Activated CD8-positive, alpha-beta T cell treated with anti-CD3 and anti-CD28 coated beads for 36 hours (primary cell): ENCODE measurements around the gene NME3. TPM values are rescaled to one million over a fixed set of nuclear protein-coding genes. Genes with fewer than 3 reads are reported as not detected.
"Not testable (repeated sequence)": the region's sequence is repeated elsewhere in the genome, so short reads cannot be mapped to it uniquely, and the experiment has no call there.

Source experiments
- ATAC-seq: fragments of 200-7000 bp; cut with Tn5 transposase; one replicate; pipeline ENCODE4 v1.10.0; 2021; ENCODE audit warnings: mild to moderate bottlenecking, moderate library complexity
- CTCF ChIA-PET: fragments of 350-600 bp; sonication (Branson Sonifier 250); formaldehyde crosslinking; loops from one replicate; lab custom pipeline; 2021; ENCODE audit warnings: antibody characterized with exemption; lab: Charles Lee
- POLR2A ChIA-PET: fragments of 350-600 bp; sonication (Branson Sonifier 250); formaldehyde crosslinking; loops from one replicate; lab custom pipeline; 2021; ENCODE audit warnings: antibody characterized with exemption; lab: Charles Lee
- DNase-seq: peaks from one replicate; pipeline ENCODE4 v3.0.0-alpha.2; 2020
- H3K27ac Mint-ChIP-seq: one replicate; pipeline ENCODE4 v1.8.0; 2021; ENCODE audit warnings: mild to moderate bottlenecking, mixed read lengths
- H3K27me3 Mint-ChIP-seq: one replicate; pipeline ENCODE4 v1.8.0; 2021; ENCODE audit warnings: mixed read lengths
- H3K36me3 Mint-ChIP-seq: one replicate; pipeline ENCODE4 v1.8.0; 2021; ENCODE audit warnings: low read depth, mixed read lengths
- H3K4me1 Mint-ChIP-seq: one replicate; pipeline ENCODE4 v1.8.0; 2021; ENCODE audit warnings: low read depth, mixed read lengths
- H3K4me3 Mint-ChIP-seq: one replicate; pipeline ENCODE4 v1.8.0; 2021; ENCODE audit warnings: mild to moderate bottlenecking, moderate library complexity, mixed read lengths
- H3K9me3 Mint-ChIP-seq: one replicate; pipeline ENCODE4 v1.8.0; 2021; ENCODE audit warnings: mixed read lengths
- intact Hi-C: fragments of 100-400 bp; cut with micrococcal nuclease; formaldehyde crosslinking; loops from one replicate; pipeline ENCODE4 v1.10.0; 2022
- total RNA-seq, 2 experiments: library from RNA; stranded (reverse); gene quantifications; one replicate each; pipeline ENCODE4 v1.2.3, GENCODE V29; 2021
- TF ChIP-seq, protein P1 (sequence below): fragments of 200-600 bp; IDR thresholded peaks from one replicate; pipeline ENCODE4 v1.8.0; 2022; ENCODE audit warnings: antibody characterized with exemption, mild to moderate bottlenecking

NME3 gene
- total RNA-seq, 2 experiments from 2014 or later, result 37.8 to 39.6 TPM

DNA sequence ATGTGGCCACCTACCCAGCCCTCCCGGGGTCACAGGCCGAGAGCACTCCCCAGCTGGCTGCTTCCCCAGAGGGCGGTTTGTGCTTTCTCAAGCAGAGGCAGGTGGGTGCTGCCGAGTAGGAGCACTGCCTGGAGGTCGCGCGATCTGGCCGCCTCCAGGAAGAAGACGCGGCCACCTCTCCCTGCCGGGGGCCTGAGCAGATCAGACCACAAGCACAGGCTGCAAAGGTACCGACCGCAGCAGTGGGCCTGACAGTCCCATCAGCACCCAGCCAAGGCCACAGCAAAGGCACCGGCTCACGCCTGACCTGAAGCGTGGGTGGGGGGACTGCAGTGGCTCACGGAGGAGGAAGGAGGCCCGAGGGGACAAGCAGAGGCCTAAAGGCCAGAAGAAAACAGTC lies 37.3 kb upstream of the NME3 start:
- DNase-seq (no peak), ATAC-seq (no peak)
- Mint-ChIP-seq H3K9me3 (no peaks in the 10 kb centered on the region), H3K4me3 (no peak overlapping the region), H3K4me1 (peaks cover 13% of the 10 kb centered on the region), H3K27ac (no peak overlapping the region), H3K27me3 (no peaks in the 10 kb centered on the region), H3K36me3 (peaks cover 12% of the 10 kb centered on the region)
- POLR2A ChIA-PET, result no interaction called here
- intact Hi-C loops, result no loop called here
- CTCF ChIA-PET, result interaction anchor here (1.0 kb wide), 1 partner anchor 121 kb away, joined by 3 read pairs; no protein-coding TSS in a partner anchor
- TF ChIP-seq, protein P1, sequence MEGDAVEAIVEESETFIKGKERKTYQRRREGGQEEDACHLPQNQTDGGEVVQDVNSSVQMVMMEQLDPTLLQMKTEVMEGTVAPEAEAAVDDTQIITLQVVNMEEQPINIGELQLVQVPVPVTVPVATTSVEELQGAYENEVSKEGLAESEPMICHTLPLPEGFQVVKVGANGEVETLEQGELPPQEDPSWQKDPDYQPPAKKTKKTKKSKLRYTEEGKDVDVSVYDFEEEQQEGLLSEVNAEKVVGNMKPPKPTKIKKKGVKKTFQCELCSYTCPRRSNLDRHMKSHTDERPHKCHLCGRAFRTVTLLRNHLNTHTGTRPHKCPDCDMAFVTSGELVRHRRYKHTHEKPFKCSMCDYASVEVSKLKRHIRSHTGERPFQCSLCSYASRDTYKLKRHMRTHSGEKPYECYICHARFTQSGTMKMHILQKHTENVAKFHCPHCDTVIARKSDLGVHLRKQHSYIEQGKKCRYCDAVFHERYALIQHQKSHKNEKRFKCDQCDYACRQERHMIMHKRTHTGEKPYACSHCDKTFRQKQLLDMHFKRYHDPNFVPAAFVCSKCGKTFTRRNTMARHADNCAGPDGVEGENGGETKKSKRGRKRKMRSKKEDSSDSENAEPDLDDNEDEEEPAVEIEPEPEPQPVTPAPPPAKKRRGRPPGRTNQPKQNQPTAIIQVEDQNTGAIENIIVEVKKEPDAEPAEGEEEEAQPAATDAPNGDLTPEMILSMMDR, result no peak

DNA sequence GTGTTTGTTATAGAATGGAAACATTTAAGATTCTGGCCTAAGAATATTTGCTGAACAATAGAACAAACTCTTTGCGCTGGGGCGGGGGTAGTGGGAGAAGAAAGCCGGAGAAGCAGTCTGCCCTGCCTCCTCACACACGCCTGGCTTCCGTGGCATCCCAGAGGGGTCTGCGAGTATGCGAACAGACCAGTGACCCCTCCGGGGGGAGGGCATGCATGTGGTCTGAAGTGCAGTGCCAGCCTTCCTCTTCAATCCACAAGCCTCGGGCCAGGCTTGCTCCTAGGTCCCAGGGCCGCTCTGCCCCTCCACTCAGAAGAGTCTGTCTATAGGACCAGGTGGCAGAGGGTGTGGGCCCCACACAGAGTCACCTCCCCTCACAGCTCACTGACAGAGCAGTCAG lies 36.3 kb upstream of the NME3 start:
- POLR2A ChIA-PET, result no interaction called here
- H3K9me3 Mint-ChIP-seq, result no peaks in the 10 kb centered on the region
- DNase-seq (no peak), ATAC-seq (no peak)
- TF ChIP-seq, protein P1, result no peak
- H3K4me3 Mint-ChIP-seq, result no peak overlapping the region
- intact Hi-C loops, result no loop called here
- CTCF ChIA-PET, result no interaction called here
- H3K27me3 Mint-ChIP-seq, result no peaks in the 10 kb centered on the region
- H3K36me3 Mint-ChIP-seq, result peaks cover 7% of the 10 kb centered on the region
- H3K27ac Mint-ChIP-seq, result no peak overlapping the region
- peaks cover 3% of the 10 kb centered on the region for H3K4me1 Mint-ChIP-seq

DNA sequence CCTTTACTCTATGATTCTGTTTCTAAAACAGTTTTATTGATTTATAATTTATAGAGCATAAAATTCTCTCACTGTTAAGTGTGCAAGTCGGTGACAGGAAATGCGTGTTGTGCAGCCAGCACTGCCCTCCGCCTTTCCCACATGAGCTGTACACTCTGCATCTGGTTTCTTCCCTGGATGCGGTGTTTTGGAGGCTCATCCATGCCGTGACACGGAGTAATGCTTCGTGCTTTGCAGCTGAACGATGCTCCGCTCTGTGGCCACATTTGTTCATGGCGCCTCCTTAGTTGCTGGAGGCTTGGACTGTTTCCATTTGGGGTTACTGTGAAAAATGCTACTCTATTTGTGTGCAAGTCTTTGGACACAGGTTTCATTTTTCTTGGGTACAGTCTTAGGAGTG lies 29.4 kb upstream of the NME3 start:
- TF ChIP-seq, protein P1, result no peak
- ChIA-PET CTCF (no interaction called here), POLR2A (no interaction called here)
- H3K36me3 Mint-ChIP-seq, result peaks cover 6% of the 10 kb centered on the region
- no peaks in the 10 kb centered on the region for H3K4me1 Mint-ChIP-seq
- H3K4me3 Mint-ChIP-seq, result no peak overlapping the region
- DNase-seq (no peak), ATAC-seq (no peak)
- H3K27me3 Mint-ChIP-seq, result no peaks in the 10 kb centered on the region
- intact Hi-C loops, result no loop called here
- peaks cover 12% of the 10 kb centered on the region for H3K9me3 Mint-ChIP-seq
- no peak overlapping the region for H3K27ac Mint-ChIP-seq

DNA sequence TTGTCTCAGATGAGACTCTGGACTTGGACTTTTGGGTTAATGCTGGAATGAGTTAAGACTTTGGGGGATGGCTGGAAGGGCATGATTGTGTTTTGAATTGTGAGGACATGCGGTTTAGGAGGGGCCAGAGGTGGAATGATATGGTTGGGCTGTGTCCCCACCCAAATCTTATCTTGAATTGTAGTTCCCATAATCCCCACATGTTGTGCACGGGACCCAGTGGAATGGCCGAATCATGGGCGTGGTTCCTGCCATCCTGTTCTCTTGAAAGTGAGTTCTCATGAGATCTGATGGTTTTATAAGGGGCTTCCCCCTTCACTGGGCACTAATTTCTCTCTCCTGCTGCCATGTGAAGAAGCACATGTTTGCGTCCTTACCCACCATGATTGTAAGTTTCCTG lies 27.9 kb upstream of the NME3 start:
- H3K27ac Mint-ChIP-seq, H3K27me3 Mint-ChIP-seq, DNase-seq, H3K4me1 Mint-ChIP-seq, intact Hi-C loops, CTCF ChIA-PET, POLR2A ChIA-PET, H3K36me3 Mint-ChIP-seq, ATAC-seq, H3K4me3 Mint-ChIP-seq: not testable (repeated sequence)
- H3K9me3 Mint-ChIP-seq, result peaks cover 12% of the 10 kb centered on the region

DNA sequence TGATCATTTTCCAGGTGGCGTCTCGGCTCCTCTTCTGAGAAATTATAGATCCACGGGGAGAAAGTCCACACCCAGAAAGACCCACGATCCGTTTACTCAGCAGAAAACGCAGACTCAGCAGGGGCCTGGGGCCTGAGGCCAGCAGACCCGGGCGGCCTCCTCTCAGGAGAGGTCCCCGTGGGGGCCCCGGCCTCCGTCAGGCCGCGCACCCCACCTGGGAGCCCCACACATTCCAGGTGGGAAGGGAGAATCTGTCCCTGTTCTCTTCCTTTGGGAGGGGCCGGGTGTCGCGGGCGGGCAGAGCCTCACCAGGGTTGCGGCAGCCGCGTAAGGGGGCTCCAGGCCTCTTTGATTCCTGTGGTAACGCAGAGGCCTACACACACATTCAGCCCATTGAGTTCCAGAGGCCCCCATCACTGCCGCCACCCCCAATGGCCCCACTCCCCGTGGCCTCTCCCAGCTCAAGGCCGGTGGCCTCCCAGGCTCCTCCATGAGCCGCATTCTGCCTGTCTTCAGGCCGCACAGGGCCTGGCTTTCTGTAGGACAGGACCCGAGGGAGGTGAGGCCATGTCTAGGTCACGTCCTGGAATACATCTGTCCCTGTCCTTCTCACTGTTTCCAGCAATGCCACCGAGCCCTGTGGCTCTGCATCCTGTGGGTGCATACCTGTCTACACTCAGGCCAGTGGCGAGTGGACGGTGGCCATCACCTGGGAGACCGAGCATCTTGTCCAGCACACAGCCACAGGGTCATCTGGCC lies 23.7 kb upstream of the NME3 start:
- ChIA-PET POLR2A (interaction anchor here (0.8 to 1.7 kb wide), 2 partner anchors 11 to 20 kb away, joined by 3 to 4 read pairs; no protein-coding TSS in a partner anchor), CTCF (no interaction called here)
- peaks cover 12% of the 10 kb centered on the region for H3K9me3 Mint-ChIP-seq
- intact Hi-C loops, result no loop called here
- DNase-seq (no peak), ATAC-seq (no peak)
- TF ChIP-seq, protein P1, result no peak
- no peak overlapping the region for H3K4me3 Mint-ChIP-seq
- H3K27ac Mint-ChIP-seq, result no peak overlapping the region
- H3K27me3 Mint-ChIP-seq, result no peaks in the 10 kb centered on the region
- peaks cover 6% of the 10 kb centered on the region for H3K36me3 Mint-ChIP-seq
- H3K4me1 Mint-ChIP-seq, result no peaks in the 10 kb centered on the region
